ENCODE measurements around the gene DDX27.

GRCh38 chr20:49184691-49185070 lies 34.5 kb upstream of the DDX27 start:
- TF ChIP-seq, protein P1, sequence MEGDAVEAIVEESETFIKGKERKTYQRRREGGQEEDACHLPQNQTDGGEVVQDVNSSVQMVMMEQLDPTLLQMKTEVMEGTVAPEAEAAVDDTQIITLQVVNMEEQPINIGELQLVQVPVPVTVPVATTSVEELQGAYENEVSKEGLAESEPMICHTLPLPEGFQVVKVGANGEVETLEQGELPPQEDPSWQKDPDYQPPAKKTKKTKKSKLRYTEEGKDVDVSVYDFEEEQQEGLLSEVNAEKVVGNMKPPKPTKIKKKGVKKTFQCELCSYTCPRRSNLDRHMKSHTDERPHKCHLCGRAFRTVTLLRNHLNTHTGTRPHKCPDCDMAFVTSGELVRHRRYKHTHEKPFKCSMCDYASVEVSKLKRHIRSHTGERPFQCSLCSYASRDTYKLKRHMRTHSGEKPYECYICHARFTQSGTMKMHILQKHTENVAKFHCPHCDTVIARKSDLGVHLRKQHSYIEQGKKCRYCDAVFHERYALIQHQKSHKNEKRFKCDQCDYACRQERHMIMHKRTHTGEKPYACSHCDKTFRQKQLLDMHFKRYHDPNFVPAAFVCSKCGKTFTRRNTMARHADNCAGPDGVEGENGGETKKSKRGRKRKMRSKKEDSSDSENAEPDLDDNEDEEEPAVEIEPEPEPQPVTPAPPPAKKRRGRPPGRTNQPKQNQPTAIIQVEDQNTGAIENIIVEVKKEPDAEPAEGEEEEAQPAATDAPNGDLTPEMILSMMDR (IDR thresholded peaks at IDR 0.05), result no peak
- TF ChIP-seq POLR2A (IDR thresholded peaks at IDR 0.05), result no peak
